ENCODE measurements around the gene CHMP4A.

GRCh38 chr14:24250354-24250753 is 37.1 kb upstream of the CHMP4A start:
- TF ChIP-seq CTCF (IDR thresholded peaks at IDR 0.05) (no peak), EZH2 (IDR thresholded peaks at IDR 0.05; ENCODE audit: borderline replicate concordance, insufficient read depth, low read depth, low read length, poor library complexity, severe bottlenecking) (no peak)

Measured in B cell (primary cell).